ENCODE data around the gene ACSS1. TPM values are rescaled to one million over a fixed set of nuclear protein-coding genes. Genes with fewer than 3 reads are reported as not detected.

The ACSS1 gene
- total and polyA plus RNA-seq, 2 of the 8 experiments (the other 6 are each of a cell fraction or from before 2014, with no cell fraction given) = 2.6 to 3.4 TPM

DNA sequence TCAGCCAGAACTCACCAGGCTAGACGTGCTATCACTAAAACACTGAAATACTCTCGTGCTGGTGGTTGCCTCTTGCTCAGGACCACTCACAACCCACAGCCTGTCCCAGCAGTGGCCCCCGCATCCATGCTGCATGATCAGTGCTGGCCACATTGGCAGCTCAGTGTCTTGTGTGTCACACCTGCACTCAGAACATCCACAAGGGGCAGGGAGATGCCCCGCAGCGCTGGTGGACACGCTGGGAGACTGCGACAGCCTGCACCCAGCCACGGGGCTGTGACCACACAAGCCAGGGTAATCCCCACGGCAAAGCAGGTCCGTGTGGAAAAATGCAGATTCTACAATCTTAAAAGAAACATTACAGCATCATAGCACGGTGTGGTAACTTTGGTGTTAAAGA lies 41.5 kb downstream of the ACSS1 start (continued):
- TF ChIP-seq, protein P1, sequence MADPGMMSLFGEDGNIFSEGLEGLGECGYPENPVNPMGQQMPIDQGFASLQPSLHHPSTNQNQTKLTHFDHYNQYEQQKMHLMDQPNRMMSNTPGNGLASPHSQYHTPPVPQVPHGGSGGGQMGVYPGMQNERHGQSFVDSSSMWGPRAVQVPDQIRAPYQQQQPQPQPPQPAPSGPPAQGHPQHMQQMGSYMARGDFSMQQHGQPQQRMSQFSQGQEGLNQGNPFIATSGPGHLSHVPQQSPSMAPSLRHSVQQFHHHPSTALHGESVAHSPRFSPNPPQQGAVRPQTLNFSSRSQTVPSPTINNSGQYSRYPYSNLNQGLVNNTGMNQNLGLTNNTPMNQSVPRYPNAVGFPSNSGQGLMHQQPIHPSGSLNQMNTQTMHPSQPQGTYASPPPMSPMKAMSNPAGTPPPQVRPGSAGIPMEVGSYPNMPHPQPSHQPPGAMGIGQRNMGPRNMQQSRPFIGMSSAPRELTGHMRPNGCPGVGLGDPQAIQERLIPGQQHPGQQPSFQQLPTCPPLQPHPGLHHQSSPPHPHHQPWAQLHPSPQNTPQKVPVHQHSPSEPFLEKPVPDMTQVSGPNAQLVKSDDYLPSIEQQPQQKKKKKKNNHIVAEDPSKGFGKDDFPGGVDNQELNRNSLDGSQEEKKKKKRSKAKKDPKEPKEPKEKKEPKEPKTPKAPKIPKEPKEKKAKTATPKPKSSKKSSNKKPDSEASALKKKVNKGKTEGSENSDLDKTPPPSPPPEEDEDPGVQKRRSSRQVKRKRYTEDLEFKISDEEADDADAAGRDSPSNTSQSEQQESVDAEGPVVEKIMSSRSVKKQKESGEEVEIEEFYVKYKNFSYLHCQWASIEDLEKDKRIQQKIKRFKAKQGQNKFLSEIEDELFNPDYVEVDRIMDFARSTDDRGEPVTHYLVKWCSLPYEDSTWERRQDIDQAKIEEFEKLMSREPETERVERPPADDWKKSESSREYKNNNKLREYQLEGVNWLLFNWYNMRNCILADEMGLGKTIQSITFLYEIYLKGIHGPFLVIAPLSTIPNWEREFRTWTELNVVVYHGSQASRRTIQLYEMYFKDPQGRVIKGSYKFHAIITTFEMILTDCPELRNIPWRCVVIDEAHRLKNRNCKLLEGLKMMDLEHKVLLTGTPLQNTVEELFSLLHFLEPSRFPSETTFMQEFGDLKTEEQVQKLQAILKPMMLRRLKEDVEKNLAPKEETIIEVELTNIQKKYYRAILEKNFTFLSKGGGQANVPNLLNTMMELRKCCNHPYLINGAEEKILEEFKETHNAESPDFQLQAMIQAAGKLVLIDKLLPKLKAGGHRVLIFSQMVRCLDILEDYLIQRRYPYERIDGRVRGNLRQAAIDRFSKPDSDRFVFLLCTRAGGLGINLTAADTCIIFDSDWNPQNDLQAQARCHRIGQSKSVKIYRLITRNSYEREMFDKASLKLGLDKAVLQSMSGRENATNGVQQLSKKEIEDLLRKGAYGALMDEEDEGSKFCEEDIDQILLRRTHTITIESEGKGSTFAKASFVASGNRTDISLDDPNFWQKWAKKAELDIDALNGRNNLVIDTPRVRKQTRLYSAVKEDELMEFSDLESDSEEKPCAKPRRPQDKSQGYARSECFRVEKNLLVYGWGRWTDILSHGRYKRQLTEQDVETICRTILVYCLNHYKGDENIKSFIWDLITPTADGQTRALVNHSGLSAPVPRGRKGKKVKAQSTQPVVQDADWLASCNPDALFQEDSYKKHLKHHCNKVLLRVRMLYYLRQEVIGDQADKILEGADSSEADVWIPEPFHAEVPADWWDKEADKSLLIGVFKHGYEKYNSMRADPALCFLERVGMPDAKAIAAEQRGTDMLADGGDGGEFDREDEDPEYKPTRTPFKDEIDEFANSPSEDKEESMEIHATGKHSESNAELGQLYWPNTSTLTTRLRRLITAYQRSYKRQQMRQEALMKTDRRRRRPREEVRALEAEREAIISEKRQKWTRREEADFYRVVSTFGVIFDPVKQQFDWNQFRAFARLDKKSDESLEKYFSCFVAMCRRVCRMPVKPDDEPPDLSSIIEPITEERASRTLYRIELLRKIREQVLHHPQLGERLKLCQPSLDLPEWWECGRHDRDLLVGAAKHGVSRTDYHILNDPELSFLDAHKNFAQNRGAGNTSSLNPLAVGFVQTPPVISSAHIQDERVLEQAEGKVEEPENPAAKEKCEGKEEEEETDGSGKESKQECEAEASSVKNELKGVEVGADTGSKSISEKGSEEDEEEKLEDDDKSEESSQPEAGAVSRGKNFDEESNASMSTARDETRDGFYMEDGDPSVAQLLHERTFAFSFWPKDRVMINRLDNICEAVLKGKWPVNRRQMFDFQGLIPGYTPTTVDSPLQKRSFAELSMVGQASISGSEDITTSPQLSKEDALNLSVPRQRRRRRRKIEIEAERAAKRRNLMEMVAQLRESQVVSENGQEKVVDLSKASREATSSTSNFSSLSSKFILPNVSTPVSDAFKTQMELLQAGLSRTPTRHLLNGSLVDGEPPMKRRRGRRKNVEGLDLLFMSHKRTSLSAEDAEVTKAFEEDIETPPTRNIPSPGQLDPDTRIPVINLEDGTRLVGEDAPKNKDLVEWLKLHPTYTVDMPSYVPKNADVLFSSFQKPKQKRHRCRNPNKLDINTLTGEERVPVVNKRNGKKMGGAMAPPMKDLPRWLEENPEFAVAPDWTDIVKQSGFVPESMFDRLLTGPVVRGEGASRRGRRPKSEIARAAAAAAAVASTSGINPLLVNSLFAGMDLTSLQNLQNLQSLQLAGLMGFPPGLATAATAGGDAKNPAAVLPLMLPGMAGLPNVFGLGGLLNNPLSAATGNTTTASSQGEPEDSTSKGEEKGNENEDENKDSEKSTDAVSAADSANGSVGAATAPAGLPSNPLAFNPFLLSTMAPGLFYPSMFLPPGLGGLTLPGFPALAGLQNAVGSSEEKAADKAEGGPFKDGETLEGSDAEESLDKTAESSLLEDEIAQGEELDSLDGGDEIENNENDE (IDR thresholded peaks at IDR 0.05; ENCODE audit: insufficient replicate concordance, low read length) = no peak
- no peak for TF ChIP-seq SAP30 (IDR thresholded peaks at IDR 0.05; ENCODE audit: insufficient read depth, insufficient replicate concordance, low read length)
- no peak for TF ChIP-seq RBBP5 (IDR thresholded peaks at IDR 0.05; ENCODE audit: borderline replicate concordance, low read depth, low read length)
- TF ChIP-seq SRF (IDR thresholded peaks at IDR 0.05; ENCODE audit: low read depth, low read length) = no peak
- no peak for TF ChIP-seq KDM5A (IDR thresholded peaks at IDR 0.05; ENCODE audit: low read length)
- no peak for TF ChIP-seq HDAC2 (IDR thresholded peaks at IDR 0.05; ENCODE audit: borderline replicate concordance in 1 of 2, low read depth in 2 of 2, low read length in 2 of 2)
